ENCODE results near the gene COG8. TPM values are rescaled to one million over a fixed set of nuclear protein-coding genes. Genes with fewer than 3 reads are reported as not detected.

Gene COG8
- total and polyA plus RNA-seq, 2 experiments from 2014 or later, result 21.4 to 79.9 TPM

DNA sequence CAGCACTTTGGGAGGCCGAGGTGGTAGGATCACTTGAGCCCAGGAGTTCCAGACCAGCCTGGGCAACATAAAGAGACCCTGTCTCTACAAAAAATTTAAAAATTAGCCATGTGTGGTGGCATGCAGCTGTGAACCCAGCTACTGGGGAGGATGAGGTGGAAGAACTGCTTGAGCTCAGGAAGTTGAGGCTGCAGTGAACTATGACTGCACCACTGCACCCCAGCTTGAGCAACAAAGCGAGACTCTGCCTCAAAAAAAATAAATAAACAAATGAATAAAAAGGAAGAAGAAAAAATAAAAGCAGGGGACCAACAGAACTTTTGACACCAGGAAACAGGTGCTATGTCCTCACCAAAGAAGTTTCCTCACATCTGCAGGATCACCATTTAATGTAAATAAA, 32.2 kb upstream of the COG8 start:
- Histone ChIP-seq H3K79me2 (replicated peaks; ENCODE audit: insufficient read depth) (peaks cover 3% of the 10 kb centered on the region; the same call in 1 of the 2 replicates), H4K20me1 (replicated peaks; ENCODE audit: insufficient read depth) (peaks cover 4% of the 10 kb centered on the region), H3K27me3 (ENCODE audit: insufficient read depth) (no peaks in the 10 kb centered on the region), H3K36me3 (ENCODE audit: insufficient read depth) (peaks cover 50% of the 10 kb centered on the region), H3K4me1 (ENCODE audit: insufficient read depth) (no peaks in the 10 kb centered on the region), H3F3A (replicated peaks; ENCODE audit: low read depth) (0 out of 2 replicates have a peak, but pooled peaks cover 4% of the 10 kb centered on the region), H3K4me3 (no peak overlapping the region), H2AFZ (no peak overlapping the region), H3K9me2 (ENCODE audit: insufficient read depth) (no peaks in the 10 kb centered on the region), H3K27ac (ENCODE audit: low read depth) (no peak overlapping the region), H3K4me2 (no peak overlapping the region)
- DNase-seq (ENCODE audit: low spot score) (no peak), ATAC-seq (no peak)
- Mint-ChIP-seq H3K9me3 (no peaks in the 10 kb centered on the region), H3K36me3 (ENCODE audit: low read depth) (peaks cover 44% of the 10 kb centered on the region), H3K4me3 (no peak overlapping the region), H3K27ac (no peak overlapping the region), H3K27me3 (ENCODE audit: insufficient read depth, low read depth, poor library complexity) (no peaks in the 10 kb centered on the region), H3K4me1 (no peaks in the 10 kb centered on the region)
- TF ChIP-seq, protein P1, sequence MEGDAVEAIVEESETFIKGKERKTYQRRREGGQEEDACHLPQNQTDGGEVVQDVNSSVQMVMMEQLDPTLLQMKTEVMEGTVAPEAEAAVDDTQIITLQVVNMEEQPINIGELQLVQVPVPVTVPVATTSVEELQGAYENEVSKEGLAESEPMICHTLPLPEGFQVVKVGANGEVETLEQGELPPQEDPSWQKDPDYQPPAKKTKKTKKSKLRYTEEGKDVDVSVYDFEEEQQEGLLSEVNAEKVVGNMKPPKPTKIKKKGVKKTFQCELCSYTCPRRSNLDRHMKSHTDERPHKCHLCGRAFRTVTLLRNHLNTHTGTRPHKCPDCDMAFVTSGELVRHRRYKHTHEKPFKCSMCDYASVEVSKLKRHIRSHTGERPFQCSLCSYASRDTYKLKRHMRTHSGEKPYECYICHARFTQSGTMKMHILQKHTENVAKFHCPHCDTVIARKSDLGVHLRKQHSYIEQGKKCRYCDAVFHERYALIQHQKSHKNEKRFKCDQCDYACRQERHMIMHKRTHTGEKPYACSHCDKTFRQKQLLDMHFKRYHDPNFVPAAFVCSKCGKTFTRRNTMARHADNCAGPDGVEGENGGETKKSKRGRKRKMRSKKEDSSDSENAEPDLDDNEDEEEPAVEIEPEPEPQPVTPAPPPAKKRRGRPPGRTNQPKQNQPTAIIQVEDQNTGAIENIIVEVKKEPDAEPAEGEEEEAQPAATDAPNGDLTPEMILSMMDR (conservative IDR thresholded peaks at IDR 0.05; ENCODE audit: low read depth in 2 of 2), result no peak
- TF ChIP-seq EZH2phosphoT487 (IDR thresholded peaks at IDR 0.05; ENCODE audit: unreplicated experiment) (no peak), STAT1 (IDR thresholded peaks at IDR 0.05; ENCODE audit: unreplicated experiment) (no peak)
- TF ChIP-seq, protein P2, sequence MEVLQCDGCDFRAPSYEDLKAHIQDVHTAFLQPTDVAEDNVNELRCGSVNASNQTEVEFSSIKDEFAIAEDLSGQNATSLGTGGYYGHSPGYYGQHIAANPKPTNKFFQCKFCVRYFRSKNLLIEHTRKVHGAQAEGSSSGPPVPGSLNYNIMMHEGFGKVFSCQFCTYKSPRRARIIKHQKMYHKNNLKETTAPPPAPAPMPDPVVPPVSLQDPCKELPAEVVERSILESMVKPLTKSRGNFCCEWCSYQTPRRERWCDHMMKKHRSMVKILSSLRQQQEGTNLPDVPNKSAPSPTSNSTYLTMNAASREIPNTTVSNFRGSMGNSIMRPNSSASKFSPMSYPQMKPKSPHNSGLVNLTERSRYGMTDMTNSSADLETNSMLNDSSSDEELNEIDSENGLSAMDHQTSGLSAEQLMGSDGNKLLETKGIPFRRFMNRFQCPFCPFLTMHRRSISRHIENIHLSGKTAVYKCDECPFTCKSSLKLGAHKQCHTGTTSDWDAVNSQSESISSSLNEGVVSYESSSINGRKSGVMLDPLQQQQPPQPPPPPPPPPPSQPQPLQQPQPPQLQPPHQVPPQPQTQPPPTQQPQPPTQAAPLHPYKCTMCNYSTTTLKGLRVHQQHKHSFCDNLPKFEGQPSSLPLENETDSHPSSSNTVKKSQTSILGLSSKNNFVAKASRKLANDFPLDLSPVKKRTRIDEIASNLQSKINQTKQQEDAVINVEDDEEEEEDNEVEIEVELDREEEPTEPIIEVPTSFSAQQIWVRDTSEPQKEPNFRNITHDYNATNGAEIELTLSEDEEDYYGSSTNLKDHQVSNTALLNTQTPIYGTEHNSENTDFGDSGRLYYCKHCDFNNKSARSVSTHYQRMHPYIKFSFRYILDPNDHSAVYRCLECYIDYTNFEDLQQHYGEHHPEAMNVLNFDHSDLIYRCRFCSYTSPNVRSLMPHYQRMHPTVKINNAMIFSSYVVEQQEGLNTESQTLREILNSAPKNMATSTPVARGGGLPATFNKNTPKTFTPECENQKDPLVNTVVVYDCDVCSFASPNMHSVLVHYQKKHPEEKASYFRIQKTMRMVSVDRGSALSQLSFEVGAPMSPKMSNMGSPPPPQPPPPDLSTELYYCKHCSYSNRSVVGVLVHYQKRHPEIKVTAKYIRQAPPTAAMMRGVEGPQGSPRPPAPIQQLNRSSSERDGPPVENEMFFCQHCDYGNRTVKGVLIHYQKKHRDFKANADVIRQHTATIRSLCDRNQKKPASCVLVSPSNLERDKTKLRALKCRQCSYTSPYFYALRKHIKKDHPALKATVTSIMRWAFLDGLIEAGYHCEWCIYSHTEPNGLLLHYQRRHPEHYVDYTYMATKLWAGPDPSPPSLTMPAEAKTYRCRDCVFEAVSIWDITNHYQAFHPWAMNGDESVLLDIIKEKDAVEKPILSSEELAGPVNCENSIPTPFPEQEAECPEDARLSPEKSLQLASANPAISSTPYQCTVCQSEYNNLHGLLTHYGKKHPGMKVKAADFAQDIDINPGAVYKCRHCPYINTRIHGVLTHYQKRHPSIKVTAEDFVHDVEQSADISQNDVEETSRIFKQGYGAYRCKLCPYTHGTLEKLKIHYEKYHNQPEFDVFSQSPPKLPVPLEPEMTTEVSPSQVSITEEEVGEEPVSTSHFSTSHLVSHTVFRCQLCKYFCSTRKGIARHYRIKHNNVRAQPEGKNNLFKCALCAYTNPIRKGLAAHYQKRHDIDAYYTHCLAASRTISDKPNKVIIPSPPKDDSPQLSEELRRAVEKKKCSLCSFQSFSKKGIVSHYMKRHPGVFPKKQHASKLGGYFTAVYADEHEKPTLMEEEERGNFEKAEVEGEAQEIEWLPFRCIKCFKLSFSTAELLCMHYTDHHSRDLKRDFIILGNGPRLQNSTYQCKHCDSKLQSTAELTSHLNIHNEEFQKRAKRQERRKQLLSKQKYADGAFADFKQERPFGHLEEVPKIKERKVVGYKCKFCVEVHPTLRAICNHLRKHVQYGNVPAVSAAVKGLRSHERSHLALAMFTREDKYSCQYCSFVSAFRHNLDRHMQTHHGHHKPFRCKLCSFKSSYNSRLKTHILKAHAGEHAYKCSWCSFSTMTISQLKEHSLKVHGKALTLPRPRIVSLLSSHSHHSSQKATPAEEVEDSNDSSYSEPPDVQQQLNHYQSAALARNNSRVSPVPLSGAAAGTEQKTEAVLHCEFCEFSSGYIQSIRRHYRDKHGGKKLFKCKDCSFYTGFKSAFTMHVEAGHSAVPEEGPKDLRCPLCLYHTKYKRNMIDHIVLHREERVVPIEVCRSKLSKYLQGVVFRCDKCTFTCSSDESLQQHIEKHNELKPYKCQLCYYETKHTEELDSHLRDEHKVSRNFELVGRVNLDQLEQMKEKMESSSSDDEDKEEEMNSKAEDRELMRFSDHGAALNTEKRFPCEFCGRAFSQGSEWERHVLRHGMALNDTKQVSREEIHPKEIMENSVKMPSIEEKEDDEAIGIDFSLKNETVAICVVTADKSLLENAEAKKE (CRISPR knock-in tag; IDR thresholded peaks at IDR 0.05), result no peak

Data from GM23338 (cell line).